CD4-positive, CD25-positive, alpha-beta regulatory T cell (primary cell): ENCODE data around the gene ANTKMT. TPM values are rescaled to one million over a fixed set of nuclear protein-coding genes. Genes with fewer than 3 reads are reported as not detected.

ENCODE experiments used
- ATAC-seq, 2 donors: fragments of 150-1000 bp; cut with Tn5 transposase; one replicate each; pipeline ENCODE4 v1.10.0; 2021; ENCODE audit warnings: low read depth in 2 of 2, moderate number of reproducible peaks in 2 of 2, moderate library complexity in 1 of 2
- DNase-seq, 3 donors: peaks; one replicate each; pipeline versions ENCODE4 v3.0.0 to v3.0.0-alpha.2; 2012 to 2022; ENCODE audit warnings: mixed read lengths in 1 of 3
- H3K27ac ChIP-seq: one replicate; pipeline ENCODE4 v1.7.0; 2013; ENCODE audit warnings: mild to moderate bottlenecking, low read length; ENCODE audit not compliant: insufficient read depth, poor library complexity, severe bottlenecking
- H3K27me3 ChIP-seq: one replicate; pipeline ENCODE4 v1.7.0; 2013; ENCODE audit warnings: low read length; ENCODE audit not compliant: control insufficient read depth, insufficient read depth
- H3K36me3 ChIP-seq: one replicate; pipeline ENCODE4 v1.7.0; 2013; ENCODE audit warnings: mild to moderate bottlenecking, low read length, moderate library complexity; ENCODE audit not compliant: control insufficient read depth, insufficient read depth
- H3K4me1 ChIP-seq: 2 replicates; pipeline ENCODE4 v1.7.0; 2013; ENCODE audit warnings: mild to moderate bottlenecking, low read length; ENCODE audit not compliant: insufficient read depth, control insufficient read depth, poor library complexity, severe bottlenecking
- H3K4me3 ChIP-seq: one replicate; pipeline ENCODE4 v1.7.0; 2013; ENCODE audit warnings: low read depth, mild to moderate bottlenecking, low read length, moderate library complexity
- H3K9me3 ChIP-seq, 2 experiments: 1 replicate in 1 of 2; 2 replicates in 1 of 2; pipeline ENCODE4 v1.7.0; 2013; ENCODE audit warnings: low read length in 2 of 2, mild to moderate bottlenecking in 1 of 2, moderate library complexity in 1 of 2; ENCODE audit not compliant: control insufficient read depth in 2 of 2
- H3K27ac Mint-ChIP-seq, 3 donors: one replicate each; pipeline ENCODE4 v1.8.0; 2020 to 2022; ENCODE audit warnings: mild to moderate bottlenecking in 3 of 3, mixed read lengths in 3 of 3, moderate library complexity in 2 of 3
- H3K27me3 Mint-ChIP-seq: one replicate; pipeline ENCODE4 v1.8.0; 2022; ENCODE audit warnings: mild to moderate bottlenecking, mixed read lengths
- H3K36me3 Mint-ChIP-seq: one replicate; pipeline ENCODE4 v1.8.0; 2020; ENCODE audit warnings: mixed read lengths
- H3K4me1 Mint-ChIP-seq, 4 donors: one replicate each; pipeline ENCODE4 v1.8.0; 2020 to 2022; ENCODE audit warnings: mixed read lengths in 4 of 4, mild to moderate bottlenecking in 1 of 4
- H3K4me3 Mint-ChIP-seq, 4 donors: one replicate each; pipeline ENCODE4 v1.8.0; 2020 to 2022; ENCODE audit warnings: mild to moderate bottlenecking in 4 of 4, mixed read lengths in 4 of 4, moderate library complexity in 3 of 4
- H3K9me3 Mint-ChIP-seq, 7 donors: one replicate each; pipeline ENCODE4 v1.8.0; 2020 to 2022; ENCODE audit warnings: mixed read lengths in 7 of 7, mild to moderate bottlenecking in 3 of 7, moderate library complexity in 2 of 7
- polyA plus RNA-seq, 4 donors: library from polyadenylated mRNA; unstranded; fragments of 300-500 nt; fragmentation: Illumina TruSeq; gene quantifications; one replicate each; pipeline ENCODE4 v1.2.3, GENCODE V29; 2021
- total RNA-seq: library from RNA; stranded (reverse); gene quantifications from one replicate; pipeline ENCODE4 v1.2.3, GENCODE V29; 2022

The ANTKMT gene
- total and polyA plus RNA-seq, 5 donors from 2014 or later, result 13.6 to 85.9 (median 62.0) TPM

GRCh38 chr16:729768-730665, 9.1 kb downstream of the ANTKMT start:
- Histone ChIP-seq H3K9me3 (no peaks in the 10 kb centered on the region), H3K4me3 (no peak overlapping the region), H3K4me1 (peaks cover 20% of the 10 kb centered on the region), H3K36me3 (peaks cover 9% of the 10 kb centered on the region), H3K27ac (no peak overlapping the region), H3K27me3 (no peaks in the 10 kb centered on the region)
- Mint-ChIP-seq H3K9me3 (no peaks in the 10 kb centered on the region), H3K4me1 (peaks cover 0 to 8% (median 0%) of the 10 kb centered on the region in 4 donors), H3K4me3 (peak overlapping the region in 1 of 4 donors; percentile 11), H3K27me3 (no peaks in the 10 kb centered on the region), H3K36me3 (no peaks in the 10 kb centered on the region), H3K27ac (no peak overlapping the region)
- no peak for DNase-seq
- ATAC-seq, result no peak

- ATAC-seq, result no peak
- Histone ChIP-seq H3K27ac (no peak overlapping the region), H3K4me1 (peaks cover 20% of the 10 kb centered on the region), H3K9me3 (no peaks in the 10 kb centered on the region), H3K4me3 (no peak overlapping the region), H3K36me3 (peaks cover 13% of the 10 kb centered on the region), H3K27me3 (no peaks in the 10 kb centered on the region)
- Mint-ChIP-seq H3K36me3 (peaks cover 4% of the 10 kb centered on the region), H3K27me3 (no peaks in the 10 kb centered on the region), H3K27ac (no peak overlapping the region), H3K4me1 (peaks cover 0 to 5% (median 1%) of the 10 kb centered on the region in 4 donors), H3K9me3 (no peaks in the 10 kb centered on the region), H3K4me3 (no peak overlapping the region)
- DNase-seq, result no peak
Observed at GRCh38 chr16:730666-731509, 9.9 kb downstream of the ANTKMT start.

GRCh38 chr16:732332-732731, 11.4 kb downstream of the ANTKMT start:
- peaks cover 17% of the 10 kb centered on the region for H3K36me3 ChIP-seq

GRCh38 chr16:732936-733335, 12.0 kb downstream of the ANTKMT start:
- H3K36me3 ChIP-seq, result peaks cover 20% of the 10 kb centered on the region
- H3K36me3 Mint-ChIP-seq, result peaks cover 8% of the 10 kb centered on the region
- H3K27me3 ChIP-seq, result no peaks in the 10 kb centered on the region
- no peaks in the 10 kb centered on the region for H3K9me3 ChIP-seq
- DNase-seq (no peak), ATAC-seq (no peak)
- peaks cover 5% of the 10 kb centered on the region for H3K4me1 ChIP-seq
- H3K27me3 Mint-ChIP-seq, result no peaks in the 10 kb centered on the region
- peak overlapping the region in 1 of 3 donors; percentile 20 for H3K27ac Mint-ChIP-seq
- H3K27ac ChIP-seq, result no peak overlapping the region
- H3K4me3 ChIP-seq, result no peak overlapping the region
- peaks cover 0 to 9% (median 1%) of the 10 kb centered on the region in 4 donors for H3K4me1 Mint-ChIP-seq
- no peaks in the 10 kb centered on the region for H3K9me3 Mint-ChIP-seq
- H3K4me3 Mint-ChIP-seq, result no peak overlapping the region

More at GRCh38 chr16:732332-732731, 11.4 kb downstream of the ANTKMT start:
- no peak overlapping the region for H3K4me3 ChIP-seq
- Mint-ChIP-seq H3K27me3 (no peaks in the 10 kb centered on the region), H3K4me3 (no peak overlapping the region), H3K9me3 (no peaks in the 10 kb centered on the region), H3K27ac (peak overlapping the region in 1 of 3 donors; percentile 20), H3K4me1 (peaks cover 0 to 5% (median 1%) of the 10 kb centered on the region in 4 donors), H3K36me3 (peaks cover 8% of the 10 kb centered on the region)
- H3K27ac ChIP-seq, result no peak overlapping the region
- H3K9me3 ChIP-seq, result no peaks in the 10 kb centered on the region
- H3K27me3 ChIP-seq, result no peaks in the 10 kb centered on the region
- ATAC-seq (no peak), DNase-seq (no peak)
- H3K4me1 ChIP-seq, result peaks cover 10% of the 10 kb centered on the region

GRCh38 chr16:733382-734207, 12.6 kb downstream of the ANTKMT start:
- Histone ChIP-seq H3K4me3 (no peak overlapping the region), H3K27me3 (no peaks in the 10 kb centered on the region), H3K36me3 (peaks cover 20% of the 10 kb centered on the region), H3K9me3 (no peaks in the 10 kb centered on the region), H3K4me1 (peaks cover 2% of the 10 kb centered on the region), H3K27ac (no peak overlapping the region)
- DNase-seq (no peak), ATAC-seq (peak in 1 of 2 donors; percentile 23)
- H3K27me3 Mint-ChIP-seq, result no peaks in the 10 kb centered on the region
- H3K36me3 Mint-ChIP-seq, result peaks cover 8% of the 10 kb centered on the region
- H3K27ac Mint-ChIP-seq, result no peak overlapping the region
- H3K4me3 Mint-ChIP-seq, result no peak overlapping the region
- H3K9me3 Mint-ChIP-seq, result no peaks in the 10 kb centered on the region
- peaks cover 0 to 11% (median 1%) of the 10 kb centered on the region in 4 donors for H3K4me1 Mint-ChIP-seq

- Histone ChIP-seq H3K4me3 (no peak overlapping the region), H3K27ac (no peak overlapping the region), H3K4me1 (no peaks in the 10 kb centered on the region), H3K36me3 (peaks cover 20% of the 10 kb centered on the region), H3K27me3 (no peaks in the 10 kb centered on the region), H3K9me3 (no peaks in the 10 kb centered on the region)
- no peak overlapping the region for H3K27ac Mint-ChIP-seq
- no peak overlapping the region for H3K4me3 Mint-ChIP-seq
- ATAC-seq (no peak), DNase-seq (no peak)
- H3K4me1 Mint-ChIP-seq, result peaks cover 0 to 13% (median 1%) of the 10 kb centered on the region in 4 donors
- H3K36me3 Mint-ChIP-seq, result peaks cover 8% of the 10 kb centered on the region
- no peaks in the 10 kb centered on the region for H3K9me3 Mint-ChIP-seq
- no peaks in the 10 kb centered on the region for H3K27me3 Mint-ChIP-seq
Observed at GRCh38 chr16:734208-734980, 13.4 kb downstream of the ANTKMT start.
